ENCODE measurements around the gene EHBP1.

Gene EHBP1

GRCh38 chr2:62705007-62705829 is at the start of gene EHBP1:
EHBP1 (plus strand) TSS chr2:62705713; CDS start chr2:62707192, 1,479 bp downstream.
- DNase-seq, result peak; percentile 75

GRCh38 chr2:62657783-62658182 is 47.7 kb upstream of the EHBP1 start:
- no peak for DNase-seq

DNA sequence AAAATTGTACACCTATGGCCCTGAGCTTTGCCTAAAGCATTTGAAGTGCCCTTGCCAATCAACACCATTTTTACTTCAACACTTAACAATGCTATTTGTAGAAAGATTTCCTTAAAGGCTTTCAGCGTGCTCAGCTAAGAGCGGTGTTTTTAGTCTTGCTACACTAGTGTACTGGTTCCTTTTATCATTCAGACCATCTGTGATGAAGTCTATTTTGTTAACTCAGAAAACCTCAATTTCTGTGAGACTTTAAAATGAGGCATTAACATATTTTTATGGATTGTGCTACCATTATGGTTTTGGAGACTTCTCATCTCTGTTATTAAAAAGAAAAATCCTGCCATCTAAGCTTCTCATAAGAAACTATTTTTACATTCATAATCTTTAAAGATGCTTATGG is 46.6 kb upstream of the EHBP1 start:
- no peak for DNase-seq

GRCh38 chr2:62660087-62660486 is 45.4 kb upstream of the EHBP1 start:
- DNase-seq, result no peak

GRCh38 chr2:62660582-62661262 is 44.8 kb upstream of the EHBP1 start:
- no peak for DNase-seq

DNA sequence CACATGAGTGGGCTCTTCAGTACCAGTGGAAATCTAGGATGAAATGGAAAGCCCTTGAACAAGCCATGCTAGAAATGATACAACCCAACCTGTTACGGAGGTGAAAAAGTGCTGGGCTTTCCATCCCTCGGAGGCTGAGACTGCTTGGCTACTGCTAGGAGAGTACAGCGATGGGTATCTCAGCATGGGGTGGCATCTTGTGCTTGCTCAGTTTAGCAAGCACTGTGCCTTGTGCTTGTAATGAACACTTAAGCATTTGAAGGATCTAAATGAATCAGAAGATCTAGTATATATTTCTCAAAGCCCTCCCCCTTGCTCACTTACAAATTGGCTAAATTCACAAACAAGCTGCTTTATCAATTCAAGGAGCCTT is 44.3 kb upstream of the EHBP1 start:
- DNase-seq, result no peak

GRCh38 chr2:62662131-62662530 is 43.4 kb upstream of the EHBP1 start:
- DNase-seq, result no peak

DNA sequence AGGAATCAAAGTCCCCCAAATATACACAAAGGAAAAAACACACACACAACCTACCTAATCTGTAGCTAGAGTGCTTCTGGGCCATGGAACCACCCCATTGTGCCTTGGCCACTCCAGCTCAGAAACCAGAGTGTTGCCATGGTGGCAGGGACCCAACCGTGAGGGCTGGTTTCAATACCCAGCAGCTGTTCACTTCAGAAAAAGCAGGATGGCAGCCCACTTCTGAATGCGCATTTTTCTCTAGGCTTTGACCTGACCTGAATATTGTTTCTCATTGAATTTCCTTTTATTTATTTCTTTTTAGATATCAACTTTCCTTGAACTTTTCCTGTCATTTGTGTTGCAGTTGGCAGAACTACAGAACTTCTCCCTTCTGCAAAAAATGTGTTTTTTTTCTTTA is 43.0 kb upstream of the EHBP1 start:
- no peak for DNase-seq

DNA sequence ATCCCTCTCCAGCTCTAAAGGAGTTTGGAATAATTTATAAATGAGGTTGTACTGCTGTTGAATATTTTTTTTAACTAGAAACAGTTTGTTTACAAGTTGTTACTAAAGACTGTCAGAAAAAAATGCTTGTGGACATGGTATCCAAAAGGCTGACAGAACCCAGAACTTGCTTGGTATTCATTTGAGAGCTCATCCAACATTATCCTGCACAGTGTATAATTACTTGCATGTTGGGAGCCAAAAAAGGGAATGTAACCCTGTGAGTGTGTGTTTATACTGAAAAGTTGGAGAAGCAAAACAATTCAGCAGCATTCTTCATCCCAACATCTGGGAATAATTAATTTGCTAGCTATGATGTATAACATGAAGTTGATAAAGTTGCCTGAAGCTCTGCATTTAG is 42.1 kb upstream of the EHBP1 start:
- DNase-seq, result no peak

DNA sequence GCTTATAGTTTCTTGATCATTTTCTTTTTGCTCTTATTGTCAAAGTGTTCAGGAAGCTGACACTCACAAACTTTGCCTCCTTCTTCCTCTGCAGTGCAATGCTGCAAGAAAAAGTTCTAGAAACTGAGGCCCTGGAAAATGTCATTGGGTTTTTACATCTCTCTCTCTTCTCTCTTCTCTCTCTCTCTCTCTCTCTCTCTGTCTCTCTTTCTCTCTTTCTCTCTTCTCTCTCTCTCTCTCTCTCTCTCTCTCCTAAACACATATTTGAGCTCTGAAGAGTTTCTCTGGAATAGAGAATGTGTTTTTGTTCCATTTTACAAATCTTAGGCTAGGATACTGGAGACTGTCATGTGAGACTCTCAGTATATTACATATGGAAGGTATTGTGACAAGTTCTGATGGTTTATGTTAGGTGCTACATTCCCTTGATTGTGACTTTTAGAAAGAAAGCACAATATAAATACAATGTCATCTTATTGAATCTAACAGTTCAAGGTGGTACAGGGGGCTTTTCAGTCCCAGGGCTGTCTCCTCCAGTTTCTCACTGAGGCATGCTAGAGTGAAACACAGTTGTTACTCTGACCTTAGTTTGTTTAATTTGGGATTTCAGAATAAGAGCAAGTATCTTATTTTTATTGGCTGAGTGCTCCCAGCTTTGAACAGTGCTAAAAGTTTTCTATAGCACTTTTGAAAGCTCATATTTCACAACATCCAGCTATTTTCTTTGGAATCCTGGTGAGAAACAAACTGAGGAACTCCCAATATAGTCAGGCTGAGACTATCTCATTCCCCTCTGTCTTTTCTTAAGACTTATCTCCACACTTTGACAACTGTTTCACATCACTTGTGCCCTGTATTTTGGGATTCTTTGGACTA is 41.4 kb upstream of the EHBP1 start:
- DNase-seq, result no peak

GRCh38 chr2:62665446-62665845 is 40.1 kb upstream of the EHBP1 start:
- no peak for DNase-seq

DNA sequence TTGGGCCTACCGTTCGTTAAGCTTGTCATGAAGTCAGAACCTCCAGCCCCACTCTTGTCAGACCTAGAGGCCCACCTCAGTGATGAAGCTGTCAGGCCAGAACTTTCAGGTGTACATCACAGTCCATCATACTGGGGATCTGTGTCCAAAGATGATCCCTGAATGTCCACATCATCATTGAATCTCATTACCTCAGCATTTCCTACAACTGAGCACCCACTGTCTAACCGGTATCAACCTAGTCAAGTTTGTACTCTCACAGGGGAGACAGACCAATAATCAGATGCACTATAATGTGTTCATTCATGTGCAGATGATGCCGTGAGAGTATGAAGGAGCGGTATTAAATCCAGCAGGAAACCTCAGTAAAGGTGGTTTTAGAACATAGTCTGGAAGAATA is 36.3 kb upstream of the EHBP1 start:
- no peak for DNase-seq

GRCh38 chr2:62672601-62673000 is 32.9 kb upstream of the EHBP1 start:
- DNase-seq, result peak; percentile 14

- DNase-seq, result no peak
Measured at GRCh38 chr2:62675062-62675461, 30.5 kb upstream of the EHBP1 start.

GRCh38 chr2:62685256-62685655 is 20.3 kb upstream of the EHBP1 start:
- DNase-seq, result no peak

DNA sequence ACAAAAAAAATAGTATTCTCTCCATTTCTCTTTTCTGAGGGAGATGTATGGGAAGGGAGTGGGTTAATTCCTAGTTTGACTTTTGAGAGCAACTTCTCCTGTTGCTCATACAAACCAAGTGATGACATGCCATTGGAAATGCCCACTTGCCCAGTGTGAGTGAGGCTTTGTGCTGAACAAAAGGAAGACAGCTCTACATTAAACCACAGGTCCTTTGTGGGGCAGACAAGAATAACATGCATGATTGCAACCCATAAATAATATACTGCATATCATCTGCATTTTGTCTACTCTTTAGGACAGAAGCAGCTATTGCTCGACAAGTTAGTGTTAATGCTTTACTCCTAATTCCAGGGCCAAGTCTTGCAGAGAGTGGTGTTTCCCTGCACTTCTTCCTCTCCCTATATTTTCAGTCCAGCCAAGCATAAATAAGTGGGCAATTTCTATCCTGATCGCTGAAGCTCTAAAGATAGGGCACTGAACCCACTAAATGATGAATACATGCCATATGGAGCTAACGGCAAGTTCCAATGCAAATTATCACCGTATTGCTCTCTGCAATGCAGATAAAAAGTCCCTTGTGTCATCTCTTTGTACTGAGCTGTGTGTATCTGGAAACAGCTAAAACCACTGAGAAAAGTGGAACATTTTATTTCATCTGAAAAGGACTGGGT is 19.4 kb upstream of the EHBP1 start:
- no peak for DNase-seq

DNA sequence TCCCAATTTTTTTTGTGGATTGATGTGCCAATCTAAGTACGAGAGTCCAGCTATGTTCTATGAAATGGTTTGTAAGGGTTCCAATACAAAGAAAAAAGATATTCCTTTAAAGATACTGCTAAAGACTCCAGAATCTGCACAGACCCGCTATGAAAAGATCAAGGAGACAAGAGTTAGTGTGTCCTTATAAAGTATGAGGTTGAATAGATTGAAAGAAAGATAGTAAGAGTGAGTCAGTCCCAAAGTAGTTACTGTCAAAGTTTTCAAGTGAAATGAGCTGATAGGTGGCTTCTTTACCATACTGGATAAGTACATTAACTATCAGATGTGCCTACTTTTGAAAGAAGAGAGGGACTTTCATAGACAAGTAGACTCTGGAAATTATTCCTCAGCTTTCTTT is 17.9 kb upstream of the EHBP1 start:
- DNase-seq, result no peak

DNA sequence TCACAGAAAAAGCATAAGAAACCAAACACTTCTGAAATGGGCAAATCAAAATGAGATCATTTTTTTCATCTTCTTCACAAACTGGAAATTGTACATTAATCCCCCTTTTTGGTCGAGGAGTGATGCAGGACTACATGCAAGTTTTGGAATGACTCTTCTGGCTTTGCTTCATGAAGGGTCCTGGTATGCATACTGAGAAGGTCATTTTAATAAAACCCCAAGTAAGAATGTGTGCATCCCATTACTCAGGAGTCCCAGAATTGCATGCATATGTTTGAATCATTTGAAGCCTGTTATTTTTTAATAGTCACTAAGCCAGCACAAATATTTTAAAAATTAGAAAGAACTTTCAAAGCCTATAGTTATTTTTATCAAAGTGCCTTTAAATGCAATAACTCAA is 16.7 kb upstream of the EHBP1 start:
- DNase-seq, result no peak

GRCh38 chr2:62691186-62691585 is 14.3 kb upstream of the EHBP1 start:
- DNase-seq, result no peak

DNA sequence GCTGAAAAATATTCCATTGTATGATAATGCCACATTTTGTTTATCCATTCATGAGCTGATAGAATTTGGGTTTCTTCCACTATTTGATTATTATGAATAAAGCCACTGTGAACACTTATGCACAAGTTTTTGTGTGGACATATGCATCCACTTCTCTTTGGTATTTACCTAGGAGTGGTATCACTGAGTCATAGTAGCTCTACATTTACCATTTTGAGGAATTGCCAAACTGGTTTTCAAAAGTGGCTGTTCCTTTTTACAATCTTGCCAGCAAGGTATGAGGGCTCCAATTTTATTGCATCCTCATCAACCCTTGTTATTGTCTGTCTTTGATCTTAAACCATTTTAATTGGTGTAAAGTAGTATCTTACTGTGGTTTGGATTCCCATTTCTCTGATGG is 13.3 kb upstream of the EHBP1 start:
- no peak for DNase-seq

DNA sequence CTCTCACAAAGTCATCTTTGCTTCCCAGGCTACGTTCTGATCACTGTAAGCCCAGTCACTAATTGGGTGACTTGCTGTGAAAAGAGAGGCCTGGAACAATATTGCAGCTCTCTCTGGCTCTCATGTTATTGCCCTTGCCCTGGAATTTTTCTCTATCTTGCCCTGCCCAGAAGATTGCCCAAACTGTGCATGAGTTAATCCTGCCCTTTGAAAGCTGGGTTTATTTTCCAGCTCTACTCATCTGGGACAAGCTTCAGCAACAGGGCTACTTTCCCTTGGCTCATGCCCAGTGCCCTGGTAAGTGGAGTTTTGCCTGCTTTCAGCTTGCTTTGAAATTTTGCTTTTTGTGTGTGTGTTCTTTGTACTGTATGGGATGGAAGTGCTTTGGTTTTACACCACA is 6.9 kb upstream of the EHBP1 start:
- no peak for DNase-seq

GRCh38 chr2:62704654-62705006 is 883 bp upstream of the EHBP1 start:
- no peak for DNase-seq

Measured in 8988T (cell line).